IPS-NIHi7 (cell line): ENCODE results near the gene SH3GL2.

Experiments used
- DNase-seq: peaks from one replicate; pipeline ENCODE4 v3.0.0; 2012; ENCODE audit warnings: mixed read lengths; ENCODE audit errors: extremely low spot score

The SH3GL2 gene

DNA sequence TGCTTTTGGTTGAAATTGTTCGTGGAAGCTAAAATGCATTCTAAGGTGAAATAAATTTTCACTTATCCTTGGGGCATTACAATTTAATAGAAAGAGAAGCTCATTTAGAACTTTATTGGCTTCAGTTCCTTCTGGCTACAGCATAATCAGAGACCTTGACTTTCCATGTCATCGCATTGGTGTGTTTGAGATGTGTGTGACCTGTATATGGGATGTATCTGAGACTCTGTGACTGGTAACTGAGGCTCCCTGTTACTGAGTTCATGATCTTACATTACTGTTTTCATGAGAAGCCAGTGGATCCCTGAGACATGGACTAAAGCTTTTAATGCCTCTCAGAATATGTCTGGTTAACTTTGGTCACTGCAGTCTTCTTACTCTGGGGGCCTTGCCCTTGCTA is 32.5 kb downstream of the SH3GL2 start:
- DNase-seq: no peak

- no peak for DNase-seq
Measured at GRCh38 chr9:17611917-17612316, 33.1 kb downstream of the SH3GL2 start.

DNA sequence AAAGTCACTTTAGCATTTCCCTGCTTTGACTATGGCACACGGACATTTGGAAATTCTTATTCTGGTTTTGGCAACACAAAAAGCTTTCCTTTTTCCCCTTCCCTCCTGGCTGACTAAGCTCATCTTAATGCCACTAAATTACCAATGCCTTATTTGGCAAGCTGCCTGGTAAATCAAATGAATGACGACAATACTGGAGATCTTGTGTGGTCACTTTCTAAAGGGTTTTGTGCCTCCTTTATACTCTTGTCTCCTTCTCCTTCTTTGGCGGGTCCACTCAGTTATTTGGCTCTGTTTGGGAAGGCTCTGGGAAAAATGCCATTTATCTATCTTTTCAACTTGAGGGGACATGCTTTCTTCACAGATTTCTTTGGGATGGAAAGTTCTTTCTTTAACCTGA is 34.9 kb downstream of the SH3GL2 start:
- DNase-seq: no peak

- DNase-seq: no peak
Measured at GRCh38 chr9:17614250-17614649, 35.4 kb downstream of the SH3GL2 start.

DNA sequence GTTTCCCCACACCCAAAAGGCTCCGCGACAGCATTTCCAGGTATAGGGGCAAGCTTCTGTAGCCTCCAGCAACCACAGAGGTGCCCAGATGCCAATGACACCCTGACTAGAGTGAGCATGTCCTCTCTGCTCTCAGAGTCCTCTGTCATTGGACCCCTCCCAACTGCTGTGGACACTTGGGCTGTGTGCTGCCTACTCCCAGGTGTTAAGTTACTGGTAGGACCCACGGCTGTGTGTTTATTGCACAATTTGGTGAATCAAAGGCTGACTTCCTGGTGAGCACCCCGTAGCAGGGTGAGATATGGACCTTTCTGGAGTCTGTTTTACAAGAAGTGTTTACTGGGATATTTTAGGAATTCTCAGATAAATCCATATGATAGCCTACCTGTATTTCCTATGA is 36.0 kb downstream of the SH3GL2 start:
- DNase-seq: no peak

GRCh38 chr9:17622141-17622540 is 43.3 kb downstream of the SH3GL2 start:
- no peak for DNase-seq

DNA sequence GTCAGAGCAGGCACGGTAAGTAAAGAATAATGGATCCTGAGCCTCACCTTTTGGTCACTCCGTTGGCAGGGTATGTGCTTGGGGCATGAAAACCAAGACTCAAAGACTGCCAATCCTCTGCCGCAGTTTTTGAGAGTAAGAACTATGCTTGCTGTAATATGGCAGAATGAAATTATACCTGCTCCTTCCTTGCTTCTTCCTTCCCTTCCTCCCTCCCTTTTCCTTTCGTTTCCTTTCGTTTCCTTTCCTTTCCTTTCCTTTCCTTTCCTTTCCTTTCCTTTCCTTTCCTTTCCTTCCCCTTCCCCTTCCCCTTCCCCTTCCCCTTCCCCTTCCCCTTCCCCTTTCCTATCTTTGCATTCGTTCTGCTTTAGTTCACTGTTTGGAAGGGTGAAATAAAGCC is 43.9 kb downstream of the SH3GL2 start:
- no peak for DNase-seq

- no peak for DNase-seq
Measured at GRCh38 chr9:17623965-17624364, 45.1 kb downstream of the SH3GL2 start.

DNA sequence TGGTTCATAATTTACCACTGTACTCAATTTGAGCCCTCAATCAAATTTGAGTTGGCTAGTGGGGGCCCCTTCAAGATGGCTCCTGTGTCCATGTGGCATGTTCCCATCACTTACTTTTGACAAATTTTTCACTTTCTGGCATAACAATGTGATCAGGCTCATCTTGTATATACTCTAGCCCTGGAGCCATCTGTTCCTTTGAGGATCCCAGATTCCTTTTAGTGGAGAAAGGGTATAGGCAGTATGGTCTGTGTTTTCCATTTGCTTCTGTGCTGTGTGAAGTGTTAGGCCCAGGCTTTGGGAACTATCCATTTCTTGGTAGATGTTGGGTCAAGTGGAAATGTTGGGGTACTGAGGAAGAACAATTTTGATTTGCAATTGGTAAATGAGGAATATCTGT is 45.7 kb downstream of the SH3GL2 start:
- no peak for DNase-seq

GRCh38 chr9:17625644-17626388 is 47.0 kb downstream of the SH3GL2 start:
- DNase-seq: no peak

- no peak for DNase-seq
Measured at GRCh38 chr9:17627641-17628040, 48.8 kb downstream of the SH3GL2 start.

DNA sequence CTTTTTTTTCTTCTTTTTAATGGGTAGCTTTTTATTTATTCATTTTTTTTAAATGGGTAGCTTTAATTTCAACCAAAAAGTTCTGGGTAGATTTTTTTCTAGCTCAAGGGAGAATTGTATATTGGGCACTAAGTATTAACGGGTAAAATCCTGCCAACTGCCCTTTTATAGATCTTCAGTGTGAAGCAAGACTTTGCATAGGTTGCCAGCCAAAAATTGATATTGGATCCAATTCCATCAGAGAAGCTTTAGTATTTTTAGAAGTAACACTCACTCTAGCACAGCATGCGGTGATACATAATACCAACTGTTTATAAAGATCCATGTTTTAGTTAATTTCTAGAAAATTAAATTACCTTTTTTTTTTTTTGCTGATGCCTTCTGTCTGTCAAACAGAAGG is 49.8 kb downstream of the SH3GL2 start:
- DNase-seq: no peak

- no peak for DNase-seq
Measured at GRCh38 chr9:17630531-17630949, 51.7 kb downstream of the SH3GL2 start.

DNA sequence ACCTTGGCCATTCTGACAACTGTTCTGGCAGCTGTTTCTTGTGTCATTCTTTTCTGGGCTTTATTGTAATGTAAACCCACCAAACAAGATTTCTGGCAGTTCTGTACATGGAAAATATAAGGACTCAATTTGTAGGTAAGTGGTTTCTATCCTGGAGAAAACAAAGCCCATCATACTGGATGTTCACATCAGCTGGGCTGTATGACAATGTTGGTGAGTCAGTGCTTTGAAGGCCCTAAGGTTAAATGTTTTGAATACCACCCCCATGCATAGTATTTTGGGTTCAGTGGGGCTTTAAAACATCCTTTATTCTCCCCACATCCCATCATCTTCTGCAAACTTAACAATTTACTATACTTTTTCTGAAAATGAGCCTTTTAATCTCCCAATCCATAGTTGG is 52.5 kb downstream of the SH3GL2 start:
- no peak for DNase-seq

DNA sequence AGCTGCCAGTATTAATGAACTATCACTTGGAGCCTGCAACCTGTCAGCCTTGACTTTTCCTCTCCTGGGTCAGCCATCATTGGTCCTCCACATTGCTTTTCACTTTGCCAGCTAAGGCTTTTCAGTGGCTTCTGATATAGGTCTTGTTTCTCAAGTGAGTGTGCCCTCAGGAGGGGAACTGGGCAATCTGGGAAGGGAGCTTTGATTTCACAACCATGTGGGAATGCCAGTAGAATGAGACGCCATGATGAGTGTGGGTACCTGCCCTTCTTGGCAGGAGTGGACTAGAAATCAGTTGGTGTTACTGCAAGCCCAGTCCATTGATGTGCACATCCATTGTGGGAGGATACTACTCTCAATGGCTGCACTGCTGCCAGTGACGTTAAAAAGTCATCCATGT is 54.1 kb downstream of the SH3GL2 start:
- DNase-seq: no peak

DNA sequence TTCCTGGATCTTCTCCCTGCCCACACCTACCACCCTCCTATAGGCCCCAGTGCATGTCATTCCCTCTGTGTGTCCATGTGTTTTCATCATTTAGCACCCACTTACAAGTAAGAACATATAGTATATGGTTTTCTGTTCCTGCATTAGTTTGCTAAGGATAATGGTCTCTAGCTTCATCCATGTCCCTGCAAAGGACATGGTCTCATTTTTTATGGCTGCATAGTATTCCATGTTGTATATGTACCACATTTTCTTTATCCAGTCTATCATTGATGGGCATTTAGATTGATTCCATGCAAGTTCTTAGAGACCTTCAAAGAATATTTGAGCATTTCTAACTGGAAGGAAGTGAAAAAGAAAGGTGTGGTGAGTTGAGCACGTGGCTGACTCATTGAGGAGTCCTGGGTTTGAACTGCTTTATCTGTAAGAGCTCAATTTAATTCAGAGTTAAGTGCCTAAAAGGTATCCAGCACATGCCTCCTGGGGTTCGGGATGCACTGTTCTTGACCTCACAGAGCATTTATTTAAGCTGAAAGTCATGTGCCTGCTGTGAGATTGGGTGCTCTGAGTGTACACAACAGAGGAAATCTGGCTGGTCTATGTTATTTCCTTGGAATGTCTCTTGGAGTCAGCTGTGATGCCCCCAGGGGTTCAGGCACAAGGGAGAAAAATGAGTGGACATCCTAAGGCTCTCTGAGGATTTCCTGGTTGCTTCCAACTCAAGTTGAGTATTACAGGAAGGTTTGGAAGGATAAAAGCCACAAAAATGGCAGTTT is 56.4 kb downstream of the SH3GL2 start:
- DNase-seq: no peak

GRCh38 chr9:17636349-17636748 is 57.5 kb downstream of the SH3GL2 start:
- no peak for DNase-seq

GRCh38 chr9:17636821-17637220 is 58.0 kb downstream of the SH3GL2 start:
- DNase-seq: no peak

DNA sequence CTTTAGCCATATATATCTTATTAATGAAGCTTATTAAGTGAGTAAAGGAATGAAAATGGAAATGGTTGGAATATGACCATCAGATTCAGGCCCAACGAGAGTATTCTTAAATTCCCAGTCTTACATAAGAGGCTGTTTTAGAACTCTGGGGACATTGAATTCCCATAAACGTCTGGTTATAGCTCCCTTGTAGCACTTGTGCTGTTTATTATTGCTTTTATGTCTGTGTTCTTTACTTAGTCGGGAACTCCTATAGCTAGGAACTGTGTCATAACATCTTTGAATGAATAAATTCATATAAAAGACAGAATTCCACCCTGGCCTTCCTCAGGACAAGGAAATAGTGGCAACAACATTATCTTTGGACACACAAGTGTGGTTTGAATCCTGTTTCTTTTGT is 58.4 kb downstream of the SH3GL2 start:
- no peak for DNase-seq

DNA sequence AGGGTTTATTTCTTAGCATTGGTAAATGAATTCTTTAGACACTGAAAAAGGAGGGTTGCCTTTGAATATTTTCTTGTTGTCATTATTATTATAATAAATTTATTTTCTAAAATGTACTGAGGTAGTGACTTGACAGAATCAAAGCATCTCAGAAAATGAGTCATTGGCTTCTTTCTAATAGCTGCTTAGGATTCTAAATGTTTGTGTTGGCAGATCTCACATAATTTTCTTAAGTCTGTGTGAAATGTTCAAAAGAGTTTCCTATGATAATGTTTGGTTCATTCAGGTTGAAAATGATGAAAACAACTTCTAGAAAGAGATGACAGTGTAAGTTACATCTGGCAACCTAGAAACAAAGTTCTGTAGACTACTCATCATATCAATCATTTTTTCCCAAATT is 69.7 kb downstream of the SH3GL2 start:
- no peak for DNase-seq

- DNase-seq: no peak
Measured at GRCh38 chr9:17651725-17652124, 72.9 kb downstream of the SH3GL2 start.

- no peak for DNase-seq
Measured at GRCh38 chr9:17653947-17654465, 75.1 kb downstream of the SH3GL2 start.

DNA sequence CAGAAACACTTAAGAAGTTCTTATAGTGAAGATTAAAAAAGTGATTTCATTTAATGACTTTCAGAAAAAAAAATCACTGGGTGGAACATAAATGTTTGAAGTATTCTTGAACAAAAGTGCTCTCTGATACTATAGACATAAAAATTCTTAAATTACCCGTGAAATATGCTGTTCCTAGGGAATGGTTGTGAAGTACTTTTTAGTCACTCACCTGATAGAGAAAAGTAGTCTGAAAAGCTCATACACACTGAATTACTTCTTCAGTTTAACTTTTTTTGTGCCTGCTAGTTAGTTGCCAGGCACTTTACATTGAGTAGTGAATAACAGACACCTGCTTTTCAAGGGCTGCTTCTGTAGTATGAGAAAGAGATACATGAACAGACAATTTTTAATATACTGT is 78.0 kb downstream of the SH3GL2 start:
- no peak for DNase-seq
